Liver (tissue), 2 donors: ENCODE results near the gene AGBL4.
"Not testable (repeated sequence)": the region's sequence is repeated elsewhere in the genome, so short reads cannot be mapped to it uniquely, and the experiment has no call there.

Source experiments
- CTCF ChIP-seq: fragments of 150-350 bp; IDR thresholded peaks from 2 replicates; pipeline ENCODE4 v1.5.1; 2017; ENCODE audit warnings: improper control_type of control experiment, low read depth, low read length; ENCODE audit not compliant: missing input control
- YY1 ChIP-seq: IDR thresholded peaks from 2 replicates; pipeline ENCODE4 v1.6.1; 2016; ENCODE audit warnings: antibody characterized with exemption, mild to moderate bottlenecking
- donor health status: healthy.

GRCh38 chr1:49787013-49787412, 236.7 kb downstream of the AGBL4 start:
- not testable (repeated sequence) for TF ChIP-seq CTCF, YY1
